ENCODE measurements around the gene ADGRD2. TPM values are rescaled to one million over a fixed set of nuclear protein-coding genes. Genes with fewer than 3 reads are reported as not detected.
A peak's percentile ranks its signal among the peaks of the same experiment; 100 is the strongest.

Gene ADGRD2
- total RNA-seq, 1 donor from 2014 or later = 0.31 TPM

GRCh38 chr9:124480621-124480981, 30.4 kb downstream of the ADGRD2 start:
- H3K27me3 Mint-ChIP-seq = peaks cover 43% of the 10 kb centered on the region
- no peak overlapping the region for H3K27ac Mint-ChIP-seq
- H3K9me3 Mint-ChIP-seq = no peaks in the 10 kb centered on the region
- H3K36me3 Mint-ChIP-seq = no peaks in the 10 kb centered on the region
- DNase-seq (ENCODE audit: extremely low spot score, unreplicated experiment) = no peak
- H3K4me3 Mint-ChIP-seq = no peak overlapping the region
- TF ChIP-seq CTCF (conservative IDR thresholded peaks at IDR 0.05) = peak; percentile 64
- H3K4me1 Mint-ChIP-seq (ENCODE audit: unreplicated experiment) = peaks cover 5% of the 10 kb centered on the region

DNA sequence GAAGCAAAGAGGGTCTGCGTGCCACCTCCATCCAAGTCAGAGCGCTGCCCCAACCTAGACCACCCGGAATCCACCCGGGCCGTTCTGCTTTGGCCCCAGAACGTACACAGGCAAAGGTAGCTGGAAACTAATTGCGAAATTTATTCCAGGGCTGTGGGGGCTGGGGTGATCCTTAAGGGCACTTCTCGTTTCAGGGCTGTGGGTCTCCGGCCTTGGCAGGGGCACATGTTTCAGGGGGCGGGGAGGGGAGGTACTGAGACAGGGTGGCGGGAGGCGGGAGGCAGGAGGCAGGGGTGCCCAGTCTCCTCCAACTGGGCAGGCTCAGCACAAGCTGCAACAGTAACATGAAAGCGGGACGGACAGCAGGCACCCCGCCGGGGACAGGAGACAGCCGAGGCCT, 30.9 kb downstream of the ADGRD2 start:
- peaks cover 5% of the 10 kb centered on the region for H3K4me1 Mint-ChIP-seq (ENCODE audit: unreplicated experiment)
- H3K9me3 Mint-ChIP-seq = no peaks in the 10 kb centered on the region
- TF ChIP-seq CTCF (conservative IDR thresholded peaks at IDR 0.05) = no peak
- H3K27ac Mint-ChIP-seq = no peak overlapping the region
- no peak for DNase-seq (ENCODE audit: extremely low spot score, unreplicated experiment)
- no peaks in the 10 kb centered on the region for H3K36me3 Mint-ChIP-seq
- peaks cover 44% of the 10 kb centered on the region for H3K27me3 Mint-ChIP-seq
- H3K4me3 Mint-ChIP-seq = no peak overlapping the region

GRCh38 chr9:124482431-124483031, 32.3 kb downstream of the ADGRD2 start:
- Mint-ChIP-seq H3K4me3 (no peak overlapping the region), H3K36me3 (no peaks in the 10 kb centered on the region), H3K4me1 (ENCODE audit: unreplicated experiment) (peaks cover 5% of the 10 kb centered on the region), H3K27ac (no peak overlapping the region), H3K27me3 (peaks cover 51% of the 10 kb centered on the region), H3K9me3 (no peaks in the 10 kb centered on the region)
- no peak for TF ChIP-seq CTCF (conservative IDR thresholded peaks at IDR 0.05)
- no peak for DNase-seq (ENCODE audit: extremely low spot score, unreplicated experiment)

- Mint-ChIP-seq H3K4me1 (ENCODE audit: unreplicated experiment) (peaks cover 5% of the 10 kb centered on the region), H3K27me3 (peaks cover 53% of the 10 kb centered on the region), H3K9me3 (no peaks in the 10 kb centered on the region), H3K36me3 (no peaks in the 10 kb centered on the region), H3K4me3 (no peak overlapping the region), H3K27ac (no peak overlapping the region)
- TF ChIP-seq CTCF (conservative IDR thresholded peaks at IDR 0.05) = no peak
- DNase-seq (ENCODE audit: extremely low spot score, unreplicated experiment) = no peak
Measured at GRCh38 chr9:124483481-124483880, 33.2 kb downstream of the ADGRD2 start.

DNA sequence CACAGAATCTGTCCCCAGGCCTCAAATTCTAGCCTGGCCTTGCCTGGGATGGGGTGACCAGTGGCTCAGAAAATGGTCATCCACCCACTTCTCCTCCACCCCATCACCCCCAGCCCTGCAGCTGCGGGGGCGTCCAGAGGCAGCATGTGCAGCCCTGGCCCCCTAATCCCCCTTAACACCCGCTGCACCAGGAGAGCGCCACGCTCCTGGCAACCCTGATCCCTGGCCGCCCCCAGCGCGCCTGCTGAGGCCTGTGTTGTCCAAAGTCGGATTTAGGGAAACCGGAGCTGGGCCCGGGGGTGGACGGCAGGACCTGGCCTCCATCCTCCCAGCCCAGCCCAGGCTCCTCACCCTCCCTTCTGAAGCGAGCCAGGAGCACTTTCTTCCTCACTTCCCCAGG, 35.0 kb downstream of the ADGRD2 start:
- no peaks in the 10 kb centered on the region for H3K36me3 Mint-ChIP-seq
- H3K4me3 Mint-ChIP-seq = no peak overlapping the region
- H3K4me1 Mint-ChIP-seq (ENCODE audit: unreplicated experiment) = peaks cover 5% of the 10 kb centered on the region
- H3K27ac Mint-ChIP-seq = no peak overlapping the region
- no peak for TF ChIP-seq CTCF (conservative IDR thresholded peaks at IDR 0.05)
- no peaks in the 10 kb centered on the region for H3K9me3 Mint-ChIP-seq
- H3K27me3 Mint-ChIP-seq = peaks cover 54% of the 10 kb centered on the region
- no peak for DNase-seq (ENCODE audit: extremely low spot score, unreplicated experiment)

GRCh38 chr9:124485936-124486335, 35.7 kb downstream of the ADGRD2 start:
- Mint-ChIP-seq H3K27me3 (peaks cover 53% of the 10 kb centered on the region), H3K9me3 (no peaks in the 10 kb centered on the region), H3K4me1 (ENCODE audit: unreplicated experiment) (peaks cover 8% of the 10 kb centered on the region), H3K4me3 (no peak overlapping the region), H3K36me3 (no peaks in the 10 kb centered on the region), H3K27ac (no peak overlapping the region)
- DNase-seq (ENCODE audit: extremely low spot score, unreplicated experiment) = no peak
- TF ChIP-seq CTCF (conservative IDR thresholded peaks at IDR 0.05) = no peak

All from type B pancreatic cell (in vitro differentiated cells).